Glutamatergic neuron (in vitro differentiated cells): ENCODE data around the gene FGF22. TPM values are rescaled to one million over a fixed set of nuclear protein-coding genes. Genes with fewer than 3 reads are reported as not detected.

Experiments used
- DNase-seq: peaks from one replicate; pipeline ENCODE4 v3.0.0; 2022
- H3K27ac Mint-ChIP-seq: one replicate; pipeline ENCODE4 v1.8.0; 2020; ENCODE audit warnings: mild to moderate bottlenecking, mixed read lengths, inconsistent platforms; ENCODE audit not compliant: unreplicated experiment
- H3K27me3 Mint-ChIP-seq: one replicate; pipeline ENCODE4 v1.8.0; 2020; ENCODE audit warnings: mild to moderate bottlenecking, moderate library complexity, mixed read lengths, inconsistent platforms; ENCODE audit not compliant: unreplicated experiment
- H3K36me3 Mint-ChIP-seq: one replicate; pipeline ENCODE4 v1.8.0; 2020; ENCODE audit warnings: mild to moderate bottlenecking, mixed read lengths, inconsistent platforms; ENCODE audit not compliant: unreplicated experiment
- H3K4me1 Mint-ChIP-seq: one replicate; pipeline ENCODE4 v1.8.0; 2020; ENCODE audit warnings: mild to moderate bottlenecking, low read depth, mixed read lengths, inconsistent platforms; ENCODE audit not compliant: unreplicated experiment
- H3K4me3 Mint-ChIP-seq: one replicate; pipeline ENCODE4 v1.8.0; 2020; ENCODE audit warnings: mild to moderate bottlenecking, mixed read lengths, inconsistent platforms; ENCODE audit not compliant: unreplicated experiment
- H3K9me3 Mint-ChIP-seq: one replicate; pipeline ENCODE4 v1.8.0; 2020; ENCODE audit warnings: mild to moderate bottlenecking, moderate library complexity, mixed read lengths, inconsistent platforms; ENCODE audit not compliant: unreplicated experiment
- CTCF ChIP-seq: fragments of 200-600 bp; sonication (generic); IDR thresholded peaks from one replicate; pipeline ENCODE4 v1.5.0; 2021; ENCODE audit not compliant: partially characterized antibody, unreplicated experiment
- total RNA-seq: library from RNA; stranded (reverse); fragmentation: NEBNext Ultra II Directional; extraction: Animal tissue kit (Norgen Biotek cat#: 25700); gene quantifications from one replicate; pipeline ENCODE4 v1.2.1, GENCODE V29; 2021; ENCODE audit not compliant: unreplicated experiment

Gene FGF22
- total RNA-seq, 1 donor from 2014 or later: 1.5 TPM

- Mint-ChIP-seq H3K4me3 (no peak overlapping the region), H3K27me3 (peaks cover 6% of the 10 kb centered on the region), H3K36me3 (no peaks in the 10 kb centered on the region), H3K27ac (peak overlapping the region; percentile 72), H3K9me3 (peaks cover 8% of the 10 kb centered on the region), H3K4me1 (peaks cover 9% of the 10 kb centered on the region)
- TF ChIP-seq CTCF: no peak
- no peak for DNase-seq
Observed at GRCh38 chr19:610071-610800, 29.4 kb upstream of the FGF22 start.

- Mint-ChIP-seq H3K27me3 (peaks cover 10% of the 10 kb centered on the region), H3K36me3 (no peaks in the 10 kb centered on the region), H3K27ac (peak overlapping the region; percentile 96), H3K4me3 (peak overlapping the region; percentile 58), H3K4me1 (peaks cover 9% of the 10 kb centered on the region), H3K9me3 (peaks cover 8% of the 10 kb centered on the region)
- peak; percentile 83 for DNase-seq
- TF ChIP-seq CTCF: no peak
Observed at GRCh38 chr19:610801-611480, 28.7 kb upstream of the FGF22 start.

GRCh38 chr19:611481-611868 is 28.2 kb upstream of the FGF22 start:
- Mint-ChIP-seq H3K27ac (peak overlapping the region; percentile 64), H3K27me3 (peaks cover 10% of the 10 kb centered on the region), H3K4me3 (no peak overlapping the region), H3K4me1 (peaks cover 9% of the 10 kb centered on the region), H3K9me3 (peaks cover 8% of the 10 kb centered on the region), H3K36me3 (no peaks in the 10 kb centered on the region)
- no peak for TF ChIP-seq CTCF
- DNase-seq: no peak

GRCh38 chr19:612941-613340 is 26.7 kb upstream of the FGF22 start:
- peaks cover 9% of the 10 kb centered on the region for H3K4me1 Mint-ChIP-seq

More at GRCh38 chr19:612941-613340, 26.7 kb upstream of the FGF22 start:
- Mint-ChIP-seq H3K9me3 (peaks cover 8% of the 10 kb centered on the region), H3K4me3 (no peak overlapping the region), H3K27ac (no peak overlapping the region), H3K27me3 (peaks cover 7% of the 10 kb centered on the region), H3K36me3 (no peaks in the 10 kb centered on the region)
- DNase-seq: no peak
- TF ChIP-seq CTCF: no peak
